SW480 (cell line): ENCODE data around the gene SLC16A7.

Experiments used
- DNase-seq: peaks from one replicate; pipeline ENCODE4 v3.0.0-alpha.2; 2016; ENCODE audit warnings: low spot score

Gene SLC16A7

DNA sequence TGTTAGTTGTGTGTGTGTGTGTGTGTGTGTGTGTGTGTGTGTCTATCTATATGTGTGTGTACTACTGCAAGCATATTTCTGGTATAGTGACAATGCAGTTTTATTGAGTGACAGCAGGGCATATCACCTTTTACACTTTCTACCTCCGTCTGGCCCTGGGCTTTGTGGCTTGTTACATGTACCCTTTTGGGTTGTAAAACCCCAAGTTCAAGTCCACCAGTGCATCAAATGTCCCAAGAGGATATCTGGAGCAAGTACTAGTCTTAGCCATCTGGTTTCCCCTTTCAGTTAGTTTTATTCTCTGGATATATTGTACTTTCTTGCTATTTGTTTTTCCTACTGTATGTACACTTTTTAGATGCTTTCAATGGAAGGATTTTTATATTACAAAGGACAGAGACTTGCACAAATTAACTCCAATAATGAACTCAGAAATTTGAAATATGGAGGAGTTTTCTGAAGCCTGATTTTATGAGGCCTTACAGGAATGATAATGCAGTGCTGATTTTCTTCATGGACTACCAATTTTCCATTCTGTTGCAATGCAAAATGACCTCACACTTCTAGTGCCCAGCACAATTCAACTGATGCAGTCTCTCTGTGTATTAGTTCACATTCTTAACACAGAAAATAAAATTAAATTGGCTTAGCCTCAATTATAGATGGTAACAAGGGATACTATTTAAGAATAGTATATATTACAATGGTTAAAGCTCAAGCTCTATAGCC lies 29.1 kb downstream of the SLC16A7 start:
- no peak for DNase-seq

DNA sequence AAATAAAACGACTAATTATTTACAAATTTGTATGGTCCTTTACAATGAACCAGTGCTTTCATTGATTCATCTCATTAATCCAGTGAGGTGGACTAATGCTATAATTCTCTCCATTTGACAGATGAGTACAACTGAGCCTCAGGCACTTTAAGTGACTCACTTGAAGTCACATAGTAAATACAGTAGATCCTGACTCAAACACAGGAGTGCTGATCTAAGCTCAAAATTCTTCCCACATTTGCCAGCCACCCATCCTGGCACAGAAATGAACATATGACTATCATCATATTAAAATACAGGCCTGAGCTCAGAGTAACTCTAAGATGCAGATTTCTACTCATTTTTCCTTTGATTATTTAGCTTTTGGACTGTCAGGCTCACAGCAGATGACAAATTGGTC lies 30.6 kb downstream of the SLC16A7 start:
- no peak for DNase-seq

DNA sequence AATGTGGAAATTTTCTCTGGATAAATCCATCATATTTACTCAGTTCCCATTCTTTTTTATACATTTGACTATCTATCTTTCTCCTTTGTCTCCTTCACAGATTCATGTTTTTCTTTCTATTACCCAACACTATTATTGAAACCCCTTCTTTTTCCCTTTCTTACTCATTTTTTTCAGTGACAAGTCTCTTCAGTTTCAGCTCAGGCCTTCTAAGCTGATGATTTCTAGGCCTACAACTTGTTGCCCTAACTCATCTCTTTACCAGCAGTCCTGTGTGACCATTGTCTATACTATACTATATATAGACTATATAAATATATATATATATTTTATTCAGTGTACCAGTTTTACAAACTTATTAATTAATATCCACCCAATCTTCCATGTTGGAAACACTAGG lies 31.8 kb downstream of the SLC16A7 start:
- no peak for DNase-seq

DNA sequence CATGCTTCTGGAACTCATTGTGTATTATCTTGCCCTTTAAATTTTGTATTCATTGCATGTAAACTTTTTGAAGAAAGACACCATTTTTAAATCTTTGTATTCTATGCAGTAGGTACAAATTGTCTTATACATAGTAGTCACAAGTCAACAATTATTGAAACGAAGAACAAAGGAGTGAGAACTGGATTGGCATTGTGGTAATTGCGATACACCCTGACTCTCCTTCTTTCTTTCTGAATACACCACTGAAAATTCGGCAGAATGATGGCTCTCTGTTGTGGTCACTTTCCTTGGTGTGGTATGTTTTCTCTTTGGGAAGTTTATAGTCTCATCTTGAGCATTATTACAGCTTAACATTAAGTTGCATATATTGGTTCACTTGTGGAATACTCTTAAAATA lies 34.1 kb downstream of the SLC16A7 start:
- DNase-seq: no peak

DNA sequence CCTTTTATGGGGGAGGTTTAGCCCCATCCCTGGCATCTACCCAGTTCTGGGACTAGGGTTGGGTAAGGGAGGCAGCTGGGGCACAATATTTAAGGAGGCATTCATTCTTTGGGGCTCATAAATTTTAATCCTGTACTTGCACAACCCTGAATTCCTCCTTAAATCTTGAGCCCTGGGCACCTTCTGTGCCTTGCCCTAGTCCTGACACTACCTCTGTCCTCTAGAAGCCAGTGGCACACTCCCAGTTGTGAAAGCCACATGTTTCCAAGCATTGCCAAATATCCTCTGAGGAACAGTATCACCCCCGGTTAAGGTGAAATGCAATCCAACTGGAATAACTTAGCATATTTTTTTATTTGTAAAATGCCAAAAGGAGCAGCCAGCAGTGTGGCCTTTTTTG lies 36.6 kb downstream of the SLC16A7 start:
- no peak for DNase-seq

DNA sequence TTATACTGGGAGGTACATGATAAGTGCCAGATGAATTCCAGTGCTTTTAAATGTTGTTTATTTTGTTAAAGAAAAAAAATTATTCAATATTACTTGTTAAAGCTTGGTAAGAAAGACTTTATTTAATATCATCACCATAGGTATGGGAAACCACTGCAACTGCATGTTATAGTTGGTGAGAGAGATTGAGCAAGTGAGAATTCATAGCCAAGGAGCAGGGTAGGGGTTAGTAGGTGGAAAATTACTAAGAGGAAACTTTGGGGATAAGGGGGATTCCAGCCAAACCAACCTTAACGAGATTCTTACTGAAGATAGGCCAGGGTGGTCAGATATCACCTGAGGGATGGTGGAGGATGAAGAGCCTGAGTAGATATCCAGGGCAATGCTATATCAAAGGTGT lies 38.4 kb downstream of the SLC16A7 start:
- no peak for DNase-seq

DNA sequence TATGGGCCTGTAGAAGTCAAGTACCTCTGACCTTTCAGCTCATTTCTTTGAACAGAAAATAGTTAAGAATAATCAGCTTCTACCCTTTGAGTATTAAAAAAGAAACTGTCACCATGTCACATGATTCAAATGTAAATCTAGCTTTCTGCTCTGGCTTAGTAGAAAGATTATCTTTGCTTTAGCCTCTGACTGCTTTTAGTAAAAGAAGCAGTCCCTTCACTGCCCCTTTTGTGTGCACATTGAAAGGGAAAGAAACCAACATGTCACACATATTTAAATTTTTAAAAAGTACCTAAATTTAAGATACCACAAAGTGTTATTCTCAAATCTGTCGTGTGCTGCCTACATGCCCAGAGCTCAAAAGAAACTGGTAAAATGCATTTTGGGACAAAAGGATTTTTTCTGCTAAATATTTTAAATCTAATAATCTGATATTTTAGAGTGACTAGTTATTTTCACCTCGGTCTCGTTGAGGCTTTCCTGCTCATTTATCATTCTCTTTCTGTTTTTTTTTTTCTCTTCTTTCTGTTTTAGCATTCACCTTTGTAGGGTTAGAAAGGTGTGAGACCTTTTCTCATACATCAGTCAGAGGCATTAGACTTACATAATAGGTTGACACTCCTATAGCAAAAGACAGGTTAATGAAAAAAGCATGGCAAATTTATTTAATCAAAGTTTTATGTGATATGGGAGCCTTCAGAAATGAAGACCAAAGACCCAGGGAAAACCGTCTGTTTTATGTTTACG lies 41.3 kb downstream of the SLC16A7 start:
- no peak for DNase-seq

DNA sequence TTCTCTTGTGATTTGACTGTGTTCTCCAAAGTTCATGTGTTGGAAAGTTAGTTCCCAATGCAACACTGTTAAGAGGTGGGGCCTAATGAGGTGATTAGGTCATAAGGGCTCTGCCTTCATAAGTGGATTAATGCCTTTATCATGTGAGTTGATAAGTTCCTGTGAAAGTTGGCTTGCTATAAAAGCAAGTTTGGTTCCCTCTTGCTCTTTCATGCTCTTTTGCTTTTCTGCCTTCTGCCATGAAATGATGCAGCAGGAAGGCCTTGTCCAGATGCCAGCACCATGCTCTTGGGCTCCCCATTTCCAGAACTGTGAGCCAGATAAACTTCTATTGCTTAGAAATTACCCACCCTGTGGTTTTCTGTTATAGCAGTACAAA lies 41.9 kb downstream of the SLC16A7 start:
- DNase-seq: no peak

DNA sequence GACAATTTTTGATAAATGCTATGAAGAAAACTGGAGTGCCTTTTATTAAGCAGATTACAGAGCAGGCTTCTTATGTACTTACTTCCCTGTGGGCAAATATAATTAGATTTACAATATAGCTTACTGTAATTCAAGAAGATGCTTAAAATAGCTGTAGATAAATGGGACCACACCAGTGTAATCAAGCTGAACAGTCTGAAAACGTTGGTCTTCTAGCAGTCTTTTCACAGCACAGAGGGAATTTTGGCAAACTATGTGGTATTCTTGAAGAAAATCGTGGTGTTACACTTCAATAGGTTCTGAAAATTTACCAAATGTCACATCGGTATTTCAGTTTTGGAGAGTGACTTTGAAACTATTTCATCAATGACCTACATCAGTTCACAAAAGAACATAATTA lies 47.7 kb downstream of the SLC16A7 start:
- DNase-seq: no peak

DNA sequence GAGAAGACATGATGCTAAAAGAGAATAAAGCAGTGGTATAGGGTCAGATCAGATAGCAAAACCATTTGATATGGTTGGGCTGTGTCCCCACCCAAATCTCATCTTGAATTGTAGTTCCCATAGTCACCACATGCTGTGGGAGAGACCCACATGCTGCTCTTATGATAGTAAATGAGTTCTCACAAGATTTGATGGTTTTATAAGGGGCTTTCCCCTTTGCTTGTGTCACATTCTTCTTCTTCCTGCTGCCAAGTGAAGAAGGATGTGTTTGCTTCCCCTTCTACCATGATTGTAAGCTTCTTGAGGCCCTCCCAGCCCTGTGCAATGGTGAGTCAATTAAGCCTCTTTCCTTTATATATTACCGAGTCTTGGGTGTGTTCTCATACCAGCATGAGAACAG lies 49.4 kb downstream of the SLC16A7 start:
- no peak for DNase-seq

DNA sequence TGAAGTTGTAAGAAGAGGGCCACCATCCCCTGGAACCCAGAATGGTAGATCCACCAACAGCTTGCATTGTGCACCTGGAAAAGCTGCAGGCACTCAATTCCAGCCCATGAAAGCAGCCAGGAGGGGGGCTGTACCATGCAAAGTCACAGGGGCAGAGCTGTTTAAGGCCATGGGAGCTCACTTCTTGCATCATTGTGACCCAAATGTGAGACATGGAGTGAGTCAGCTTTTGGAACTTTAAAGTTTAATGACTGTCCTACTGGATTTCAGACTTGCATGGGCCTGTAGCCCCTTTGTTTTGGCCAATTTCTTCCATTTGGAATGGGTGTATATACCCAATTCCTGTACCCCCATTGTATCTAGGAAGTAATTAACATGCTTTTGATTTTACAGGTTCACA lies 50.8 kb downstream of the SLC16A7 start:
- no peak for DNase-seq

DNA sequence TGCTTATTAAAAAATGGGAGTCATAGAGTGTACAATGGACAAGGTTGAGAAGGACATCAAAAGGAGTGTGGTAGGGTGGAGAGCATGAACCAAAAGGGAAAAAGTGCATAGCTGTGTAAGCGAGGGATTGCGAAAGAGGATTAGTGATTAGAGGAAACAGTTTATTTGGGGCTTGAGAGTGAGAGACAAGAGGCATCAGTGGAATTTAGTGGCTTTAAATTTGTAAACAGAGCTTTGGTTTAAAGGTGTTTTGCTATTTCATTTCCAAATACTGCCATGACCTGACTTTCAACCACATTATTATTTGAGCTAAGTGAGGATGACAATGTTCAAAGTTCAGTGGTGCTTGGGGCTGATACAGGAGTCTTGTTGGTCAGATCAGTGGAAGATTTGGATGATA lies 53.4 kb downstream of the SLC16A7 start:
- DNase-seq: peak; percentile 41

DNA sequence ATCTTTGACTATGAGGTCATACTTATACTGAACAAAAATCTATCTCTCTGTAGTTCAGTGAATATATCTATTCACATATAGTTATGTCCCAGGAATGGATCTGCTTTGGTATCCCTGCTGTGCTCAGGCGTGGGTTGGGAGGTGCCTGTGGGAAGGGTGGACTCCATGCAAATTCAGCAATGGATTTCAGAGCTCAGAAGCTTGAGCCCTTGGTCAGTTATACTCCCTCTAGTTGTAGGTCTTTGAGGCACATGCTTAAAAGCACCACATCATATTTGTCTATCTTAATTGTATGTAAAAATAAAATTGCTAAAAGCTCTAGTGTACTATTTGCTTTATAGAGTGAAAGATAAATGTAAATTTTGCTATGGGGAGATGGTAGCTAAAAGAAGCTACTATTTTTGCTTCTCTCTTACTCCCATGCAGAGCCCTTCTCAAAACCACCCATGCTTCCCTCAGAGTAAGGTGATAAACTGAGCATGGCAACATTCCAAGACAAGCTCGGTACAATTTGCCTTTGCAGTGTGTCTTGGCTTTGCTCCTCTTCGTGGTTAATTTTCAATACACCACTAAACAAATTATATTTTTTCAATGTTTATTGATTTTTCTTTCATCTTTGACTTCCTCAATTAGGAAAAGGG lies 54.9 kb downstream of the SLC16A7 start:
- DNase-seq: peak; percentile 14

DNA sequence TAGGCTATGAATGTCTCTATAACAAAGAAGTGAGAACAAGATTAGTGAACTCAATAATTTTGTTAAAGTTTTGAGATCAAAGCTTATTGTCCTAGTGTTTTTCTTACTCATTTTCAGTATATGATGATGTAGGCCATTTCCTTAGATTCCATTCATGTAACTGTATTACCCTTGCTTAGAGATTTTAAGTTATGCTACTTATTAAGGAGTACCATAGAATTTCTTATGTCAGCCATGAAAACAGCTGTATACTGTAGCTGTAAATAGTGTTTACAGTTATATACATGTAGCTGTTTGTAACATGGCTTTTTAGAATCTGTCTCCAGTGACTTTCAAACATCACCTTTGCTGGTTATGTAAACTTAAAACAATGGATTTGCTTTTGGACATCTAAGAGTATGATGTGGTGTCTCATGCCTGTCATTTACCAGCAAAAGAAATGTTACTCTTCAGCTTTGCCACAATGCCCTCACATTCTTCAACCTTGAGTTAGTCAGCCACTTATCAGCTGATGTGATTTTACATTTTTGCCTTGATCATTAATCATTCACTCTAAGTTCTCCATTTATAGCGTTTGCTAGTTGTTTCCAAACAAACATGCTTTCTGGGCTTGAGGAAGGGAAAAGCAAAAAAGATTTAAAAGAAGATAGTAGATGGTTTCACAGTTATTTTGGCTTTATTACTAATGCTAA lies 55.5 kb downstream of the SLC16A7 start:
- DNase-seq: no peak

DNA sequence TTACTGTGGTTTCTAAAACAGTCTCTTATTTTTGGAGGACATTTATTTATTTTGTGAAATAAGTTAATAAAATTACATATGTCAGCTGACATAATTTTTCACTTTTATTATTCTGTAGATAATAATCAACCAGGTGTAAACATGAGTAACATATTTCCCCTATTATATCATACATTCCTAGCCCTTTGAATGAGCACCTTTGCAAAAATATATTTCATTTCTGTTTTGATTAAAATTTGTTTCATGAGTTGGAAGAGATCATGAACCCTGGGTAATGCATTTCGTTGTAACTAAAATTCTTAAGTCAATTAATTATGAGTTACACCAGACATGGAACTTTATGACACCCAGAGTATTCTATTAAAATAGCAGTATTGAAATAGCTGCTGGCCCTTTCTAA lies 56.3 kb downstream of the SLC16A7 start:
- no peak for DNase-seq

DNA sequence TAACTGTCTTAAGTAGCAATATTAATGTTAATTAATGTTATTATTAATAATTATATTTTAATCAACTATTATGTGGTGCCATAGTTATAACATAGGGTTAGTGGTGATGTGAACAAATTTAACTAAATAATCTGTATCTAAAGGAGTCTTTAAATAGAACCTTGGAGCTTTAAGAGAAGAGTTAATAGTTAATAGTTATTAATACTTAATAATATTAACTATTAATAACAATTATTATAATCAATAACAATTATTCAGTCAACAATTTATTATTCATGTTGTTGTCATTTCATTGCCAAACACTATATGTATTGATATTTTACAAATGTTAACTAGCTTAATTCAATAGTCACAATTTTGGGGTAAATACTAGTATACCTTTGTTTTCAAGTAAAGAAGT lies 58.2 kb downstream of the SLC16A7 start:
- no peak for DNase-seq

DNA sequence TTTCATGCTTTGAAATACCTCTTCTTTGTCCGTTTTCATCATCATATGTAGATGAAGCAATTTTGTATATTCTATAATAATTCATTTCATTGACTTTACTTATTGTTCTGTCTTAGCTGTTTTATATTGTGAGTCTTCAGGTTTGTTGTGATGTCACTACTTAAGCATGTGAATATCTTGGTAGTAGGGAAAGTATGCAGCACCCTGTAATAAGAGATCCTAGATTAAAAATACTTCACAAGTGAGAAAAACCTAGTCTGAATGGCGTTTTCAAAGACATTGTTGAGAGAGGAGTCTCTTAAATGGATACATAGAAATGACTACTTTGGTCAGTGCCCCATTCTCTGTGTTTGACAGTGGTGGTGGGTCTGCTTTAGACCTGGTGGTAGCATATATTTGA lies 61.4 kb downstream of the SLC16A7 start:
- no peak for DNase-seq

DNA sequence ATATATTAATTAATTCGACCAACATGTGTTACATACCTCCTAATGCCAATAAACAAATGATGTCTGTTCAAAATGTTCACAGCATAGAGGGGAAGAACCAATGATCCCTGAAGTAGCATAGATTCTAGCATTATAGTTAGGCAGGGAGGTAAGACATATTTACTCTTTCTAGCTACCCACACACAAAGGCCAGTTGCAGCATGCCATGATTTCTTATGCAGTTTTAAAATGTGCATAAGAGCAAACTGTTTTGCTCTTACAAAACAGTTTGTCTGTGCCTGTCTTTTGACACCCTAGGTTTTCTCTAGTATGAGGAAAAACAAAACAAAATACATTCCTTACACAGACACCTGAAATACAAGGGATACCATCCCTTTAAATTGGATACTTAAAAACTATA lies 61.9 kb downstream of the SLC16A7 start:
- DNase-seq: no peak

DNA sequence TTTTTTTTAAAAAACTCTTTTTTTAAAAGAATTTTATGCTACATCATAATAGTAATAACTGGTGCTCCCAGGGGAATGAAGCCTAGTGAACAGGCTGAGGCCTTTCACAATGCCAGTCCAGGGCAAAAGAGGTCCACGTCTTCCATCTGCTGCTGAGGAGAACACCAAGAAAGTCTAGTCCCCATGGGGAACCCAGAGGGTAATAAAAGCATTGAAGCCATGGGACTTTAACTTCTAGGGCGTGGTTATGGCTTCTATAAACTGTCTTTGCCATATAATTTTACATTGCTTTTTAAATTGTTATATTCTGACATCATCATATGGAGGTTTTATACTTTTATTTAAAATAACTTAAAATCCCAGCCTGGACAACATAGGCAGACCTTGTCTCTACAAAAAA lies 64.3 kb downstream of the SLC16A7 start:
- no peak for DNase-seq

DNA sequence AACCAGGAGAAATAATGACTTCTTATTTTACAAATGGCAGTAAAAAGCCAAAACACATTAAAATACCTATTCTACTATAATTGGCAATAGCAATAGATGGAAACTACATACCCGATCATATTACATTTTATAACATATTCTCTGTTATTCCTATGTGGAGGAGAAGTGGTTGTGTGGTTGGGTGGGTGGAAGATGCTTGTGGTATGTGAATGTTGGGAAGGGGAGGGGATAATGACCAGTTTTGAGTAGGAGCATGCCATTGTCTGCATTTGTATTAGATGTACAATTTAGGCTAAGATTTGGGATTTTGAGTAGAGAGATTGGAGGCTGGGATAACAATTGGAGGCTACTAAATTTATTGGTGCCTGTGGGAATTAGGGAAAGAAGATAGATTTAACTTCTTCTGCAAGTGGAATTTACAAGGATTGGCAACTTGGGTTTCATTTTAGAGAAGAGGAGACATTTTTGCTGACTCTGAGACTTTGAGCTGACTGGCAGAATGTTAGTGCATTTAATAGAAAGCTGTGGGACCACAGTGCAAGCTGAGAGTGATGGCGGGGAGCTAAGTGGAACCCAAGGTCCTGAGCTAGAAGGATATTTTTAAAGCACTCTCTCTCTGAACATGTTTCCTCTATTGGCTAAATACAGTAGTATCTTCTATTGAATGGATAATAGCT lies 65.2 kb downstream of the SLC16A7 start:
- DNase-seq: no peak

DNA sequence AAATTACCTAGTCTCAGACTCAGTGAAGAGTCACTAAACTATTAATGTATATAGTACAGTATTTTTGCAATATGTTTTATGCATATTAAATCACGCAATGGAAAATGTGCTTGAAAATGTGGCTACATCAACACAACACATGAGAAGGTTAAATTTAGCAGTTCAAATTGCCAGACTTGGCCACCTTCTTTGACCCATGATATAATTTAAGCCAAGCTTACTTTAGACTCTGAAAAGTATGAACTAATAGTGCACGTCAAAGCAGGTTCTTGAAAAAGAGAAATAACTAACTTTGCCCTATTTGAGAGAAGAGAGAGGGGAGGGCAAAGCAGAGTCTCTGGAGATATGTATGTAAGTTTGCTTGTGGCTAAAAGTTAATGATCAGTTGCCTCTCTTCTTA lies 68.7 kb downstream of the SLC16A7 start:
- no peak for DNase-seq

DNA sequence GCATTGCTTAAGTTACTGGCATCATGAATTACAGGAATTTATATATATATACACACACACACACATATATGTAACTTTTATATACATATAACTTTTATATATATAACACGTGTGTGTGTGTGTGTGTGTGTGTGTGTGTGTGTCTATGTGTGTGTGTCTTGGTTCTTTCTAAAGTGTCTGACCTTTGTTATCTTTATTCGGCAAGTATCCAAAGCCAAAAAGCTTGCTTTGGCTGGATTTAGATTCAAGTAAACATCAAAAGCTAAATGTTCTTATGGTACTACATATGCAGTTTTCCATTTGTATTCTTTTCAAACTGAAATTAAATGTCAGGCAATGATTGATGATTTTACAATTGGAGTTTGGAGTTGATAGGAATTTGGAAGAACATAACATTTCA lies 69.9 kb downstream of the SLC16A7 start:
- no peak for DNase-seq
